Measurements from ENCODE around the gene SFXN4. TPM values are rescaled to one million over a fixed set of nuclear protein-coding genes. Genes with fewer than 3 reads are reported as not detected.

SFXN4 gene
- total and polyA plus RNA-seq, 2 of the 13 experiments (the other 11 are each of a cell fraction or from before 2014, with no cell fraction given): 47.7 to 64.9 TPM

GRCh38 chr10:119190954-119191785 lies 25.7 kb upstream of the SFXN4 start:
- DNase-seq (ENCODE audit: low spot score) (no peak), ATAC-seq (no peak), FAIRE-seq (no peak)
- H3K9me3 ChIP-seq (ENCODE audit: low read length): no peaks in the 10 kb centered on the region
- ChIA-PET POLR2A (no interaction called here), CTCF (ENCODE audit: low intra/inter-chr PET ratio, low total read pairs) (no interaction called here)
- no peaks in the 10 kb centered on the region for H4K20me1 ChIP-seq (ENCODE audit: insufficient read depth, low read length)
- no peak overlapping the region for H3K27ac ChIP-seq (ENCODE audit: extremely low read length, insufficient read depth, low read length)
- BruUV-seq (replicated peaks): no TSS peak
- no peaks in the 10 kb centered on the region for H3K79me2 ChIP-seq (ENCODE audit: insufficient read depth, low read length)
- H3K4me2 ChIP-seq (ENCODE audit: low read depth, low read length): no peak overlapping the region
- H3K4me1 ChIP-seq (ENCODE audit: insufficient read depth, low read length): peaks cover 30% of the 10 kb centered on the region
- no peaks in the 10 kb centered on the region for H3K36me3 ChIP-seq (replicated peaks in 1 of 2; ENCODE audit: control insufficient read depth in 1 of 2, insufficient read depth in 2 of 2, low read length in 2 of 2)
- in situ Hi-C loops (cut with HindIII; ENCODE audit: extremely low pct_ligation_motif_present, low pct_unique_long_range_greater_than_20kb): loop anchor here (10.0 to 25.0 kb wide), 2 partner anchors 254 to 346 kb away; partner anchors contain the start of gene RGS10
- no peak overlapping the region for H3K4me3 ChIP-seq (replicated peaks in 1 of 3; ENCODE audit: insufficient read depth in 1 of 3, low read depth in 2 of 3, low read length in 3 of 3)
- H3K9ac ChIP-seq (ENCODE audit: insufficient read depth, low read depth, low read length): no peak overlapping the region
- no peaks in the 10 kb centered on the region for H3K27me3 ChIP-seq (ENCODE audit: control insufficient read depth in 1 of 2, insufficient read depth in 2 of 2, low read length in 2 of 2)
- no peak overlapping the region for H2AFZ ChIP-seq (ENCODE audit: low read length)
- 36% methylated on average over 5 of the region's 5 CpGs for WGBS (ENCODE audit: low lambda C conversion rate)
- intact Hi-C loops (cut with micrococcal nuclease; ENCODE audit: unreplicated experiment): no loop called here
- no peak for TF ChIP-seq ZNF138 (CRISPR knock-in tag; IDR thresholded peaks at IDR 0.05; ENCODE audit: low read depth)
- no peak for TF ChIP-seq ARNT2 (CRISPR knock-in tag; IDR thresholded peaks at IDR 0.05; ENCODE audit: low read depth)
- no peak for TF ChIP-seq ZBTB39 (CRISPR knock-in tag; IDR thresholded peaks at IDR 0.05)
- no peak for TF ChIP-seq ZNF24 (IDR thresholded peaks at IDR 0.05)
- no peak for TF ChIP-seq HNF4A (CRISPR knock-in tag; IDR thresholded peaks at IDR 0.05)
- no peak for TF ChIP-seq ZNF230 (CRISPR knock-in tag; IDR thresholded peaks at IDR 0.05)
- 0 out of 2 replicates have a peak, but pooled peaks have one; percentile 57 for TF ChIP-seq ZNF512 (CRISPR knock-in tag; IDR thresholded peaks at IDR 0.05)
- 0 out of 2 replicates have a peak, but pooled peaks have one; percentile 8 for TF ChIP-seq RAD51 (IDR thresholded peaks at IDR 0.05; ENCODE audit: borderline replicate concordance)
- TF ChIP-seq MZF1 (CRISPR knock-in tag; IDR thresholded peaks at IDR 0.05; ENCODE audit: borderline replicate concordance): no peak
- no peak for TF ChIP-seq ZNF766 (CRISPR knock-in tag; IDR thresholded peaks at IDR 0.05; ENCODE audit: borderline replicate concordance)
- no peak for TF ChIP-seq ZFP36 (IDR thresholded peaks at IDR 0.05; ENCODE audit: borderline replicate concordance, low read depth, low read length, partially characterized antibody)
- no peak for TF ChIP-seq ZNF709 (CRISPR knock-in tag; IDR thresholded peaks at IDR 0.05)
- TF ChIP-seq NFAT5 (CRISPR knock-in tag; IDR thresholded peaks at IDR 0.05): no peak
